GM19468 (cell line): ENCODE measurements around the gene BIRC7.

Source experiments
- ATAC-seq: cut with Tn5 transposase; IDR thresholded peaks from one replicate; pipeline ENCODE4 v1.9.1; 2021; ENCODE audit warnings: mild to moderate bottlenecking, moderate library complexity, moderate number of reproducible peaks; ENCODE audit not compliant: unreplicated experiment; ENCODE audit errors: extremely low read depth

The BIRC7 gene

DNA sequence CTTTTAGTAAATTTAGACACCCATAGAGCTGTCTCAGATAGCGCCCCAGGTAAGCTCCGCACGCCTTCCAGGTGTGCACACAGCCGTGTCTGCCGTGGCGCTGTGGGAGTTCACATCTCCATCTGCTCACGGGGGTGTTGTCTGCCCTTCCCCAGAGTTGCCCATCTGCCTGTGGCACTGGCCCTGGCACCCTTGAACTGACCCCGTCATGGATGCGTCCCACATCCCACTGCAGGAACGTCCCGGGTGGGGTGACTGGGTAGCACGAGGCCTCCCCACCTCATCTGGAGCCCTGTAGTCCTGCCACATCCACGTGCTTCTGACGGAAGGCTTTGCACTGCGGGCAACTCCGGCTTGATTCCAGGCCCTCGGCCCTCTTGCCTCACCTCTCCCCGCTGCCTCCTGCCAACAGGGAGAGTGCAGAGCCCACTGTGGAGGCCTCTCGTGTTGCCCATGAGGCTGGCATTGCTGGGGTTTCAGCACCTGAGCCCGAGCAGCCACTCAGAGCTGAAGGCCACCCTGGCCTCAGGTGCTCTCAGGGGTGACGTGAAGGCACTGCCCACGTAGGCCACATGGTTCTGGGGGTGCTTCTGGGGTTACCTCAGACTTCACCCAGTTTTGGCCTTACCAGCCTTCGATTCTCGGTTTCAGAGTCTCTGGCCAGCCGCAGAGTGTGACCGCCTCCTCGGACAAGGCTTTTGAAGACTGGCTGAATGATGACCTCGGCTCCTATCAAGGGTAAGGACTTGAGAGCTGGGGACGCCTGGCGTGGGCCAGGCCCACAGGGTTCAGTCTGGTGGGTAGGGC is 42.0 kb downstream of the BIRC7 start:
- ATAC-seq, result no peak

DNA sequence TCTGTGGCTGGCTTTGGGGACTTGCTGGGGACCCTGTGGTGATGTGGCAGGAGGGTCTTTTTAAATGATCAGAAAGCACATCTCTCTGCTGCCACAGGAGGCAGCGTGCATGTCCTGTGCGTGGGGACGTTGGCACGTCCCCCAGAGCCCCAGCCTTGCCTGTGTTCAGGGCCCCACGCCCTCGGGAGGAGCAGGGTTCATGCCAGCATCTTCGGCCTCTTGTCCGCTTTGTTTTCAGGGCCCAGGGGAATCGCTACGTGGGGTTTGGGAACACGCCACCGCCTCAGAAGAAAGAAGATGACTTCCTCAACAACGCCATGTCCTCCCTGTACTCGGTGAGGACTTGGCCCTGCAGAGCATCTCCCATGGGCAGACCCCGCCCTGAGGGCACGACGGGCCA is 43.0 kb downstream of the BIRC7 start:
- ATAC-seq, result no peak

DNA sequence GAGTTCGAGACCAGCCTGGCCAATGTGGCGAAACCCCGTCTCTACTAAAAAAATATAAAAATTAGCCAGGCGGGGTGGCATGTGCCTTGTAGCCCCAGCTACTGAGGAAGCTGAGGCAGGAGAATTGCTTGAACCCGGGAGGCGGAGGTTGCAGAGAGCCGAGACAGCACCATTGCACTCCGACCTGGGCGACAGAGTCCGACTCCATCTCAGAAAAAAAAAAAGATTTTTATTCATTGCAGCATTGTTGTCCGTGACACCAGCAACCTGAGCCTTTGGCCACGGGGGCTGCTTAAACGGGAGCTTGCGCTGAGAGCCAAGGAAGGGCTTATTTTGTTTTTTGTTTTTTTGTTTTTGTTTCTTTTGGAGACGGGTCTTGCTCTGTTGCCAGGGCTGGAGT is 44.2 kb downstream of the BIRC7 start:
- ATAC-seq, result no peak

GRCh38 chr20:63280371-63280770 is 44.7 kb downstream of the BIRC7 start:
- ATAC-seq, result no peak

DNA sequence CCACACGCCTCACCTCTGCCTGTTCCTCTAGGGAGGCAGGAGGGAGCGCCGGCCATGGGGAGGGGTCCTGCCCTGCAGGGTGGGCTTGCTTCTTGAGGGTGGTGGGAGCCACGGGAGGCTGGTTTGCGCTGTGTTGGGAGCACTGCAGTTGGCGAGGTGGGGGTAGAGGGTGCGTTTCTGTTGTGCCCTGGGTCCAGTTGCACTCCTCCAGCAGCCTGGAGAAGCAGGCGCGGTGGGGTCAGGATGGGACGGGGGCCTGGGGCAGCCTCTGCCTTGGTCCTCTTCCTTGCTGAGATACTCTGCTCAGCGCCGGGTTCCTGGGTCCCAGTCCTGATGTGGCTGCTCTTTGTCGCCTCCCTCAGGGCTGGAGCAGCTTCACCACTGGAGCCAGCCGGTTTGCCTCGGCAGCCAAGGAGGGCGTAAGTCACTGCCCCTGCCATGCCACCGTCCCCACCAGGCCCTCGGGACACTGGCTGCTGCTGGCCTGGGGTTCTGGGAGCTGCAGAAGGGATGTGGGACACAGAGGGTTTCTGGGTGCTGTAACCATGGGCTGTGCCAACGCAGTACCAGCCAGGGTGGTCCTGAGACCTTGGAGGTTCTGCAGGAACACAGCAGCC is 45.3 kb downstream of the BIRC7 start:
- ATAC-seq, result no peak

DNA sequence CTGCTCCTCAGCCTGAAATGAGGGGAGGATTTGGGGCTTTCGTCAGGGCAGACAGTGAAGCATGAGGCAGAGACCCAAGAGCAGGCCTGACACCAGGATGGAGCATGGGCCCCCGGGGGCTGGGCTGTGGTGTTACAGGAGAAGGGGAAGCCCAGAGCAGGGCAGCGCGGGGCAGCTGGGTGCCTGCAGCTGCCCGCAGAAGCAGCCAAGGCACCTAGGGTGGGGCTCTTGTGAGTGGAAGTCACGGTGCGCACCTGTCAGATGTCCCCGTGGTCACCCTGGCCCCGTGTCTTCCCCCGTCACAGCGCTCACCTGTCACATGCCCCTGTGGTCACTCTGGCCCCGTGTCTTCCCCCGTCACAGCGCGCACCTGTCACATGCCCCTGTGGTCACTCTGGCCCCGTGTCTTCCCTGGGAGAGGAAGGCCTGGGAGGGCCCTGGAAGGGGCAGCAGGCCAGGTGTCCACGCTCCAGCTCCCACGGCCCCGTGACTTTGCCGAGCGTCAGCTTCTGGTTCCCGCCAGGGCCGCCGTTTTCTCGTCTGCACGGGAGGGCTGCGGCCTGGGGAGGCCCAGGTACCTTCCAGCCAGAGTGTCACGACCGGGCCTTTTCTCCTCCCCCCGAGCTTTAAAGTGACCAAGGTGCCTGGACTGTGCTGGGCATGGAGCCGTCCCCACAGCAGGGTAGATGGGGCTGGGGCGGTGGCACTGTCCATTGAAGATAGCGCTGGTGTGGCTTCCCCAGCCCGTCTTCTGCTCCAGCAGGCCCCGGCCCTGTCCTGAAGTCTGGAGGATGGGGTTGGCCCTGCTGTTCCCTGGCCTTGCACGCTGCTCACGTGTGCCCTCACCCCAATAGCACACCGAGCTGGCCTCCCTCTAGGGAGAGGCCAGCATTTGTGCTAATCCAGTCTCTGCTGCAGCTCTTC is 46.3 kb downstream of the BIRC7 start:
- no peak for ATAC-seq

- ATAC-seq, result no peak
These were observed 47.2 kb downstream of the BIRC7 start for GRCh38 chr20:63282946-63283345.

DNA sequence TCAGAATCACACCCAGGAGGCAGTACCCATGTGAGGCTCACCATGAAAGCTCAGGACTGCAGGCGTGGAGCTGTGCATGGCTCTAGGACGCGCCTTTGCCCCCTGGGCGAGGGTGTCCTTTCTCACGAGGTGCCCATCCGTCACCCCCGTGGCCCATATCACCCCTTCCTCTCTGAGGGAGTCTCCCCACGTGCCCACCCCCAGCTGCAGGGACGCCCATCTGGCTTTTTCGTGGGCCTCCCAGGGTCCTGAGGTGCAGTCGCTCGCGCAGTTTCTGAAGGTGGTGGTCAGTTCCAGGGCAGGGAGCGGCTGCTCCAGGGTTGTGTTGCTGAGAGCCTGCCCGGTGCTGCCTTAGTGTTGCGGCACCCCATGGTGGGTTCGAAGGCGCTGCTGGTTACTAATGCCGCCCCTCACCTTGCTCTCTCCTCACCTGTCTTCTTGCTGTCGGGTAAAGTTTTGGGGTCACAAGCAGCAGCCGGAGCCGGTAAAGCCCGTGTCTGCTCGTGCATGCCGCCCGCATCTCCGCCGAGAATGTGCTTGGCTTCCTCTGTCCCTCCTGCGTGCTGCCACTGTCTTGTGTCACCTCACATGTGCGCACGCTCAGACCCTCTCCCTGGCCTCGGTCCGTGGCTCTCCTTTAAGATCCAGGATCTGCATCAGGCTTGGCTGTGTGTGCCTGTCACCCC is 47.8 kb downstream of the BIRC7 start:
- no peak for ATAC-seq

GRCh38 chr20:63284083-63284440 is 48.4 kb downstream of the BIRC7 start:
- no peak for ATAC-seq

DNA sequence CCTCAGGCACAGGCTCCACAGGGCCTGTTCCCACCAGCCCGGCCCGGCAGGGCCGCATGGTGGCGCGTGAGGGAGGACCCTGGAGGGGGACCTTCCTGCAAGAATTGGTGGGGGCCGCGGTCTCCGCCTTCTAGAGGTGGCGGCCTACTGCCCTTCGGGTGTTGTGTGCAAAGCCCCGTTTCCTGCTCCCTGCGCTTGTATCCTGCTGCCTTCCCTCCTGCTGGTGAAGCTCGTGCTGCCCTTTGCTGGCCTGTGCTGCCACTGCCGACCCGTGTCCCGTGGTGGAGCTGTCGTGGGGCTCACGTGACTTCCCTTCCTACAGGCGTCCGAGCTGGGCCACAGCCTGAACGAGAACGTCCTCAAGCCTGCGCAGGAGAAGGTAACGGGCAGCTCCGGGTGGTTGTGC is 48.8 kb downstream of the BIRC7 start:
- ATAC-seq, result no peak

DNA sequence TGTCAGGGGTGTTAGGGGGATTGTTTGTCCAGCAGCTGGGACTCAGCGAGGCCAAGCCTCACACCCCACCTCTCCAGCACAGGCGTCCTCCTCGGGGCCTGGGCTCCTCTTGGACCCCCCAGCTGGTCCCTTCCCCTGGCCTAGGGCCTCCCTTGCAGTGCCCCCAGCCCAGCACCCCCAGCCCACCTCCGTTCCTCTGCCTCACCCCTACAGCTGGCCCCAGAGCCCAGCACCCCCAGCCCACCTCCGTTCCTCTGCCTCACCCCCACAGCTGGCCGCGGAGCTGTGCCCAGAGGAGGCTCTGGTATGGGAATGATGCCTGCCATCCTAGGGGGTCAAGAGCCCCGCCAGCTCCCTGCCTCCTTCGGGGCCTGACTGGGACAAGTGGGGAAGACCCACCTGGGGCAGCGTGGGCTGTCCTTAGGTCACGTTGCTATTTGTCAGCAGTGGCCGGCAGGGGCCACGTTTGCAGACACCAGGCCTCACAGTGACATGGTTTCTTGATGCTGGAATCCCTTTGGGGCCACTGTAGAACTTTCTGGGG is 49.3 kb downstream of the BIRC7 start:
- ATAC-seq, result no peak

DNA sequence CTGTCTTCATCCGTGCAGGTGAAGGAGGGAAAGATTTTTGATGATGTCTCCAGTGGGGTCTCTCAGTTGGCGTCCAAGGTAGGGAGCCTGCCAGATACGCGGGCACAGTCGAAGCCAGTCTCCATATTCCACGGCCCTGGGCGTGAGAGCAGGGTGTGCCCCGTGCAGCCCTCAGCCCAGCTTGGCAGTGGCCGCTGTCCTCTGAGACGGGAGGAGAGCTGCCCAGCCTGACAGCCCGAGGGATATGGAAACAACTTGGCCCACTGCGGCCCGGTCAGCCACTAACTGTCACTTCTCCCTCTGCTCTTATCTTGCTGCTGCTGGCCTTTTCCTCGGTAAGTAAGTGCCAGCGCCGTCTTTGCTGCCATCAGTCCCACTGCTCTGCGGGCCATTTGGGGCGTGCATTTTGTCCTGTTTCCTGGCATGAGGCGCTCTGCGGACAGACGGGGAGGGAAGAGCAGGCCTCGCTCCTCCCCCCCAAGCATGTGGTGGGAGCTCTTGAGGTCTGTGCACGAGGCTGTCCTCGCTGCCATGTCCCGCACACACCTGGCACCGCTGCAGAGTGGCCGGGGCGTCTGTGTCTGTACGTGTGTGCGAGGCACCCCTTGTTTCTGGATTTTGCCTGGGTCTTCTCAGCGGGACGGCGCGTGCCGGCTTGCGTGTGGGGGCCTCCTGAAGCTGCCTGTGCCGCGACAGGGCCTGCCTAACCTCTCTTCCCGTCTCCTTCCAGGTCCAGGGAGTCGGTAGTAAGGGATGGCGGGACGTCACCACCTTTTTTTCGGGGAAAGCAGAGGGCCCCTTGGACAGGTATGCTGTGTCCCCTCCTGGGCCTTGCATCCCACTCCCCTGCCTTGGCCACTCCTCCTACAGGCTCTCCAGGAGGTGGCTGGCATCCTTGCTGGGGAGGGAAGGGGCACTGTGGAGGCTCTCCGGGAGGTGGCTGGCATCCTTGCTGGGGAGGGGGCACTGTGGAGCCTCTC is 50.2 kb downstream of the BIRC7 start:
- ATAC-seq, result no peak

GRCh38 chr20:63286781-63287696 is 51.3 kb downstream of the BIRC7 start:
- ATAC-seq, result no peak

GRCh38 chr20:63287697-63288580 is 52.2 kb downstream of the BIRC7 start:
- ATAC-seq, result no peak

- no peak for ATAC-seq
These were observed 53.0 kb downstream of the BIRC7 start for GRCh38 chr20:63288581-63289251.

DNA sequence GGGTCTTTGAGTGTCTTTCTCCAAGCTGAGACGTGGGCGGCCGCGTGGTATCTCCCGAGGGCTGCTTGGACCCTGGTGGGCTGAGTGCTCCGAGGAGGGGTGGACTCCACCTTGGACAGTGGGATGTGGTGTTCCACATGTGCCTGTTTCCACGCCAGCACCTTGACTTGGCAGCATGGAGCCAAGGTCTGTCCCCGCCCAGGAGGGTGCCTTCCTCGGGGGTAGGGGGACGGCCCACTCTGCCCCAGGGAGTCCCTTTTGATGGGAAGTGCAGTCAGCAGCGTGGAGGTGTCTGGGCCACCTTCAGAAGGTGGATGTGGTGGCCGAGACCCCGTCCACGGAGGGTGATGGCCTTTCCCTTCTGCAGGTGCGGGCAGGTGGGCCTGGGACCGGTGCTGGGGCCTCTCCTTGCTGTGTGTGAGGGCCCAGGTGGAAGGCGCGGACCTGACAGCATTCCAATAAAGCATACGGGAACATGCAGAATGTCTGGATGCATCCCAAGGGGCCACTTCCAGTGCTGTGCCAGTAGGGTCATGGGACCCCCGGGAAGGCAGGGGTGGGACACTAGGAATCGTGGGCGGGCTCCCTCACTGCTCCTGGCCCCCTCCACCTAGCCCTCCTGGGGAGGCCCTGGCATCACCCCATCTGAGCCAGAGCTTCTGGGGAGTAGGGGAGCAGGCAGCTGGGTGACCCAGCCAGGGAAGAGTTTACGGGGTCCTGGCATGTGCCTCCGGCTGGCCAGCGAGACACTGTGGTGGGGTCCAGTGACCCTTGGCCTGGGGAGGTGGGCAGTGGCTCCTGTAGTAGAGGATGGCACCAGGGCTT is 53.8 kb downstream of the BIRC7 start:
- no peak for ATAC-seq
